Measurements from ENCODE around the gene ROR2. TPM values are rescaled to one million over a fixed set of nuclear protein-coding genes. Genes with fewer than 3 reads are reported as not detected.

The ROR2 gene
- total and polyA plus RNA-seq, 4 donors = 0.13 to 0.84 (median 0.52) TPM

DNA sequence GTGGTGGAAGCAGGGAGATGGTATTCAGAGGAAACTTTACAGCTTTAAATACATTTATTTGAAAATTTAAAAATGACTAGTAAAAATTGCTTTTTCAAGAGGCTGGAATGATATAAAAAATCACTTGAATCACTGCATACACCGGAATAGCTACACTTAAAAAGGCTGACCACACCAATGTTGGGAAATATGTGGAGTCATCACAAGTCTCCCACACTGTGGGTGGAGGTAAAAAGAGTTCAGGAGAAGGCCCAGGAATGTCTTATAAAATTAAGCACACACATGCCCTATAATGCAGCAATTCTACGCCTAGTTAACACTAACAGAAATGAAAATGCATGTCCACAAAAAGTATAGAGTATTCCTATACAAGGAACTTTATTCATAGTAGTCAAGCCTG is 198.1 kb downstream of the ROR2 start:
- H3K4me1 ChIP-seq (ENCODE audit: control insufficient read depth in 4 of 4, insufficient read depth in 4 of 4, low read length in 3 of 4) = no peaks in the 10 kb centered on the region
- DNase-seq (ENCODE audit: low spot score) = no peak
- no peaks in the 10 kb centered on the region for H3K27me3 ChIP-seq (ENCODE audit: control insufficient read depth in 4 of 4, insufficient read depth in 4 of 4, low read length in 3 of 4)
- TF ChIP-seq JUND (IDR thresholded peaks at IDR 0.05) (no peak), HNF4G (IDR thresholded peaks at IDR 0.05) (no peak), NR2F2 (IDR thresholded peaks at IDR 0.05) (no peak), FOXA1 (IDR thresholded peaks at IDR 0.05) (no peak), RAD21 (IDR thresholded peaks at IDR 0.05) (no peak), EGR1 (IDR thresholded peaks at IDR 0.05; ENCODE audit: low read depth in 2 of 2) (no peak), HNF4A (conservative IDR thresholded peaks at IDR 0.05) (no peak), RXRA (IDR thresholded peaks at IDR 0.05) (no peak), GABPA (IDR thresholded peaks at IDR 0.05 in 1 of 2, conservative IDR thresholded peaks at IDR 0.05 in 1 of 2) (no peak), SP1 (IDR thresholded peaks at IDR 0.05) (no peak), FOXA2 (IDR thresholded peaks at IDR 0.05) (no peak), TAF1 (conservative IDR thresholded peaks at IDR 0.05) (no peak), YY1 (IDR thresholded peaks at IDR 0.05) (no peak)
- TF ChIP-seq, protein P1, sequence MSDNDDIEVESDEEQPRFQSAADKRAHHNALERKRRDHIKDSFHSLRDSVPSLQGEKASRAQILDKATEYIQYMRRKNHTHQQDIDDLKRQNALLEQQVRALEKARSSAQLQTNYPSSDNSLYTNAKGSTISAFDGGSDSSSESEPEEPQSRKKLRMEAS (IDR thresholded peaks at IDR 0.05) = no peak
- TF ChIP-seq, protein P2, sequence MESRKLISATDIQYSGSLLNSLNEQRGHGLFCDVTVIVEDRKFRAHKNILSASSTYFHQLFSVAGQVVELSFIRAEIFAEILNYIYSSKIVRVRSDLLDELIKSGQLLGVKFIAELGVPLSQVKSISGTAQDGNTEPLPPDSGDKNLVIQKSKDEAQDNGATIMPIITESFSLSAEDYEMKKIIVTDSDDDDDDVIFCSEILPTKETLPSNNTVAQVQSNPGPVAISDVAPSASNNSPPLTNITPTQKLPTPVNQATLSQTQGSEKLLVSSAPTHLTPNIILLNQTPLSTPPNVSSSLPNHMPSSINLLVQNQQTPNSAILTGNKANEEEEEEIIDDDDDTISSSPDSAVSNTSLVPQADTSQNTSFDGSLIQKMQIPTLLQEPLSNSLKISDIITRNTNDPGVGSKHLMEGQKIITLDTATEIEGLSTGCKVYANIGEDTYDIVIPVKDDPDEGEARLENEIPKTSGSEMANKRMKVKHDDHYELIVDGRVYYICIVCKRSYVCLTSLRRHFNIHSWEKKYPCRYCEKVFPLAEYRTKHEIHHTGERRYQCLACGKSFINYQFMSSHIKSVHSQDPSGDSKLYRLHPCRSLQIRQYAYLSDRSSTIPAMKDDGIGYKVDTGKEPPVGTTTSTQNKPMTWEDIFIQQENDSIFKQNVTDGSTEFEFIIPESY (IDR thresholded peaks at IDR 0.05) = no peak
- TF ChIP-seq, protein P3, sequence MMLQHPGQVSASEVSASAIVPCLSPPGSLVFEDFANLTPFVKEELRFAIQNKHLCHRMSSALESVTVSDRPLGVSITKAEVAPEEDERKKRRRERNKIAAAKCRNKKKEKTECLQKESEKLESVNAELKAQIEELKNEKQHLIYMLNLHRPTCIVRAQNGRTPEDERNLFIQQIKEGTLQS (IDR thresholded peaks at IDR 0.05) = no peak
- TF ChIP-seq, protein P4, sequence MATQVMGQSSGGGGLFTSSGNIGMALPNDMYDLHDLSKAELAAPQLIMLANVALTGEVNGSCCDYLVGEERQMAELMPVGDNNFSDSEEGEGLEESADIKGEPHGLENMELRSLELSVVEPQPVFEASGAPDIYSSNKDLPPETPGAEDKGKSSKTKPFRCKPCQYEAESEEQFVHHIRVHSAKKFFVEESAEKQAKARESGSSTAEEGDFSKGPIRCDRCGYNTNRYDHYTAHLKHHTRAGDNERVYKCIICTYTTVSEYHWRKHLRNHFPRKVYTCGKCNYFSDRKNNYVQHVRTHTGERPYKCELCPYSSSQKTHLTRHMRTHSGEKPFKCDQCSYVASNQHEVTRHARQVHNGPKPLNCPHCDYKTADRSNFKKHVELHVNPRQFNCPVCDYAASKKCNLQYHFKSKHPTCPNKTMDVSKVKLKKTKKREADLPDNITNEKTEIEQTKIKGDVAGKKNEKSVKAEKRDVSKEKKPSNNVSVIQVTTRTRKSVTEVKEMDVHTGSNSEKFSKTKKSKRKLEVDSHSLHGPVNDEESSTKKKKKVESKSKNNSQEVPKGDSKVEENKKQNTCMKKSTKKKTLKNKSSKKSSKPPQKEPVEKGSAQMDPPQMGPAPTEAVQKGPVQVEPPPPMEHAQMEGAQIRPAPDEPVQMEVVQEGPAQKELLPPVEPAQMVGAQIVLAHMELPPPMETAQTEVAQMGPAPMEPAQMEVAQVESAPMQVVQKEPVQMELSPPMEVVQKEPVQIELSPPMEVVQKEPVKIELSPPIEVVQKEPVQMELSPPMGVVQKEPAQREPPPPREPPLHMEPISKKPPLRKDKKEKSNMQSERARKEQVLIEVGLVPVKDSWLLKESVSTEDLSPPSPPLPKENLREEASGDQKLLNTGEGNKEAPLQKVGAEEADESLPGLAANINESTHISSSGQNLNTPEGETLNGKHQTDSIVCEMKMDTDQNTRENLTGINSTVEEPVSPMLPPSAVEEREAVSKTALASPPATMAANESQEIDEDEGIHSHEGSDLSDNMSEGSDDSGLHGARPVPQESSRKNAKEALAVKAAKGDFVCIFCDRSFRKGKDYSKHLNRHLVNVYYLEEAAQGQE (IDR thresholded peaks at IDR 0.05) = no peak
- TF ChIP-seq, protein P5, sequence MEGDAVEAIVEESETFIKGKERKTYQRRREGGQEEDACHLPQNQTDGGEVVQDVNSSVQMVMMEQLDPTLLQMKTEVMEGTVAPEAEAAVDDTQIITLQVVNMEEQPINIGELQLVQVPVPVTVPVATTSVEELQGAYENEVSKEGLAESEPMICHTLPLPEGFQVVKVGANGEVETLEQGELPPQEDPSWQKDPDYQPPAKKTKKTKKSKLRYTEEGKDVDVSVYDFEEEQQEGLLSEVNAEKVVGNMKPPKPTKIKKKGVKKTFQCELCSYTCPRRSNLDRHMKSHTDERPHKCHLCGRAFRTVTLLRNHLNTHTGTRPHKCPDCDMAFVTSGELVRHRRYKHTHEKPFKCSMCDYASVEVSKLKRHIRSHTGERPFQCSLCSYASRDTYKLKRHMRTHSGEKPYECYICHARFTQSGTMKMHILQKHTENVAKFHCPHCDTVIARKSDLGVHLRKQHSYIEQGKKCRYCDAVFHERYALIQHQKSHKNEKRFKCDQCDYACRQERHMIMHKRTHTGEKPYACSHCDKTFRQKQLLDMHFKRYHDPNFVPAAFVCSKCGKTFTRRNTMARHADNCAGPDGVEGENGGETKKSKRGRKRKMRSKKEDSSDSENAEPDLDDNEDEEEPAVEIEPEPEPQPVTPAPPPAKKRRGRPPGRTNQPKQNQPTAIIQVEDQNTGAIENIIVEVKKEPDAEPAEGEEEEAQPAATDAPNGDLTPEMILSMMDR (IDR thresholded peaks at IDR 0.05; ENCODE audit: low read depth, low read length, missing input control) = no peak
- no peak overlapping the region for H3K4me3 ChIP-seq (ENCODE audit: low read depth in 1 of 3, low read length in 3 of 3)
- no peak overlapping the region for H3K27ac ChIP-seq (ENCODE audit: low read depth in 1 of 2, low read length in 2 of 2)
- no peaks in the 10 kb centered on the region for H3K36me3 ChIP-seq (ENCODE audit: control insufficient read depth in 4 of 4, insufficient read depth in 3 of 4, low read depth in 1 of 4, low read length in 3 of 4)
- H3K9me3 ChIP-seq (ENCODE audit: control insufficient read depth in 4 of 4, low read length in 3 of 4) = no peaks in the 10 kb centered on the region
- WGBS = 87% methylated on average over 2 of the region's 2 CpGs
- no peak overlapping the region for H3K9ac ChIP-seq (ENCODE audit: low read depth in 1 of 2, low read length in 2 of 2)

Data from liver (tissue), 9 donors.